ENCODE measurements around the gene CAV1. TPM values are rescaled to one million over a fixed set of nuclear protein-coding genes. Genes with fewer than 3 reads are reported as not detected.
A peak's percentile ranks its signal among the peaks of the same experiment; 100 is the strongest.
"Not testable (repeated sequence)": the region's sequence is repeated elsewhere in the genome, so short reads cannot be mapped to it uniquely, and the experiment has no call there.

Gene CAV1
- total and polyA plus RNA-seq, 5 donors from 2014 or later, result 0.11 to 0.18 TPM; not detected in 3

- no peak overlapping the region for H3K4me3 Mint-ChIP-seq
- DNase-seq (no peak), ATAC-seq (ENCODE audit: low read depth in 2 of 2) (no peak)
- H3K27me3 Mint-ChIP-seq, result peaks cover 11% of the 10 kb centered on the region
- Histone ChIP-seq H3K27me3 (ENCODE audit: control insufficient read depth, insufficient read depth, low read length) (peaks cover 3% of the 10 kb centered on the region), H3K4me3 (ENCODE audit: low read depth, low read length) (no peak overlapping the region), H3K9me3 (ENCODE audit: control insufficient read depth in 2 of 2, low read length in 2 of 2) (no peaks in the 10 kb centered on the region), H3K36me3 (ENCODE audit: control insufficient read depth, insufficient read depth, low read length) (no peaks in the 10 kb centered on the region), H3K27ac (ENCODE audit: insufficient read depth, low read length, poor library complexity, severe bottlenecking) (no peak overlapping the region), H3K4me1 (ENCODE audit: control insufficient read depth, insufficient read depth, low read length, poor library complexity, severe bottlenecking) (no peaks in the 10 kb centered on the region)
- no peaks in the 10 kb centered on the region for H3K36me3 Mint-ChIP-seq
- H3K27ac Mint-ChIP-seq, result no peak overlapping the region
- H3K9me3 Mint-ChIP-seq, result no peaks in the 10 kb centered on the region
- peaks cover 0 to 8% (median 4%) of the 10 kb centered on the region in 4 donors for H3K4me1 Mint-ChIP-seq
Observed at GRCh38 chr7:116579835-116580234, 55.0 kb downstream of the CAV1 start.

GRCh38 chr7:116582164-116582732 is 57.4 kb downstream of the CAV1 start:
- H3K4me1 Mint-ChIP-seq, result peaks cover 0 to 8% (median 4%) of the 10 kb centered on the region in 4 donors
- no peaks in the 10 kb centered on the region for H3K9me3 ChIP-seq (ENCODE audit: control insufficient read depth in 2 of 2, low read length in 2 of 2)
- H3K9me3 Mint-ChIP-seq, result no peaks in the 10 kb centered on the region
- no peak overlapping the region for H3K27ac ChIP-seq (ENCODE audit: insufficient read depth, low read length, poor library complexity, severe bottlenecking)
- H3K4me3 Mint-ChIP-seq, result no peak overlapping the region
- no peaks in the 10 kb centered on the region for H3K36me3 Mint-ChIP-seq
- H3K4me3 ChIP-seq (ENCODE audit: low read depth, low read length), result no peak overlapping the region
- H3K36me3 ChIP-seq (ENCODE audit: control insufficient read depth, insufficient read depth, low read length), result no peaks in the 10 kb centered on the region
- H3K27me3 ChIP-seq (ENCODE audit: control insufficient read depth, insufficient read depth, low read length), result no peaks in the 10 kb centered on the region
- no peak for ATAC-seq (ENCODE audit: low read depth in 2 of 2)
- peaks cover 6% of the 10 kb centered on the region for H3K27me3 Mint-ChIP-seq
- H3K4me1 ChIP-seq (ENCODE audit: control insufficient read depth, insufficient read depth, low read length, poor library complexity, severe bottlenecking), result no peaks in the 10 kb centered on the region
- no peak for DNase-seq
- H3K27ac Mint-ChIP-seq, result no peak overlapping the region

- Mint-ChIP-seq H3K36me3 (no peaks in the 10 kb centered on the region), H3K4me3 (peak overlapping the region in 1 of 4 donors; percentile 29), H3K9me3 (no peaks in the 10 kb centered on the region), H3K4me1 (peaks cover 0 to 8% (median 4%) of the 10 kb centered on the region in 4 donors), H3K27me3 (peaks cover 6% of the 10 kb centered on the region), H3K27ac (peak overlapping the region in 2 of 3 donors; percentile 13 to 32)
- DNase-seq, result peak in 1 of 3 donors; percentile 8
- no peak for ATAC-seq (ENCODE audit: low read depth in 2 of 2)
- no peaks in the 10 kb centered on the region for H3K4me1 ChIP-seq (ENCODE audit: control insufficient read depth, insufficient read depth, low read length, poor library complexity, severe bottlenecking)
- H3K9me3 ChIP-seq (ENCODE audit: control insufficient read depth in 2 of 2, low read length in 2 of 2), result no peaks in the 10 kb centered on the region
- H3K4me3 ChIP-seq (ENCODE audit: low read depth, low read length), result no peak overlapping the region
- no peaks in the 10 kb centered on the region for H3K36me3 ChIP-seq (ENCODE audit: control insufficient read depth, insufficient read depth, low read length)
- no peaks in the 10 kb centered on the region for H3K27me3 ChIP-seq (ENCODE audit: control insufficient read depth, insufficient read depth, low read length)
- H3K27ac ChIP-seq (ENCODE audit: insufficient read depth, low read length, poor library complexity, severe bottlenecking), result no peak overlapping the region
Observed at GRCh38 chr7:116582806-116583444, 58.1 kb downstream of the CAV1 start.

GRCh38 chr7:116583653-116584052 is 58.8 kb downstream of the CAV1 start:
- Mint-ChIP-seq H3K27me3 (no peaks in the 10 kb centered on the region), H3K9me3 (no peaks in the 10 kb centered on the region), H3K4me3 (no peak overlapping the region), H3K27ac (no peak overlapping the region), H3K4me1 (peaks cover 0 to 14% (median 5%) of the 10 kb centered on the region in 4 donors), H3K36me3 (no peaks in the 10 kb centered on the region)
- peak in 1 of 3 donors; percentile 68 for DNase-seq
- H3K9me3 ChIP-seq (ENCODE audit: control insufficient read depth in 2 of 2, low read length in 2 of 2), result no peaks in the 10 kb centered on the region
- ATAC-seq (ENCODE audit: low read depth in 2 of 2), result no peak
- H3K4me3 ChIP-seq (ENCODE audit: low read depth, low read length), result no peak overlapping the region
- no peaks in the 10 kb centered on the region for H3K36me3 ChIP-seq (ENCODE audit: control insufficient read depth, insufficient read depth, low read length)
- H3K27me3 ChIP-seq (ENCODE audit: control insufficient read depth, insufficient read depth, low read length), result no peaks in the 10 kb centered on the region
- H3K27ac ChIP-seq (ENCODE audit: insufficient read depth, low read length, poor library complexity, severe bottlenecking), result no peak overlapping the region
- no peaks in the 10 kb centered on the region for H3K4me1 ChIP-seq (ENCODE audit: control insufficient read depth, insufficient read depth, low read length, poor library complexity, severe bottlenecking)

- H3K27ac Mint-ChIP-seq, result no peak overlapping the region
- Histone ChIP-seq H3K4me3 (ENCODE audit: low read depth, low read length) (no peak overlapping the region), H3K27ac (ENCODE audit: insufficient read depth, low read length, poor library complexity, severe bottlenecking) (no peak overlapping the region), H3K4me1 (ENCODE audit: control insufficient read depth, insufficient read depth, low read length, poor library complexity, severe bottlenecking) (no peaks in the 10 kb centered on the region), H3K9me3 (ENCODE audit: control insufficient read depth in 2 of 2, low read length in 2 of 2) (no peaks in the 10 kb centered on the region), H3K27me3 (ENCODE audit: control insufficient read depth, insufficient read depth, low read length) (no peaks in the 10 kb centered on the region), H3K36me3 (ENCODE audit: control insufficient read depth, insufficient read depth, low read length) (no peaks in the 10 kb centered on the region)
- no peak for DNase-seq
- H3K4me3 Mint-ChIP-seq, result no peak overlapping the region
- H3K4me1 Mint-ChIP-seq, result peaks cover 0 to 17% (median 8%) of the 10 kb centered on the region in 4 donors
- ATAC-seq (ENCODE audit: low read depth in 2 of 2), result no peak
- H3K27me3 Mint-ChIP-seq, result peaks cover 7% of the 10 kb centered on the region
- no peaks in the 10 kb centered on the region for H3K36me3 Mint-ChIP-seq
- H3K9me3 Mint-ChIP-seq, result no peaks in the 10 kb centered on the region
Observed at GRCh38 chr7:116584721-116585120, 59.9 kb downstream of the CAV1 start.

- H3K27me3 Mint-ChIP-seq, result peaks cover 7% of the 10 kb centered on the region
- no peaks in the 10 kb centered on the region for H3K36me3 ChIP-seq (ENCODE audit: control insufficient read depth, insufficient read depth, low read length)
- no peaks in the 10 kb centered on the region for H3K4me1 ChIP-seq (ENCODE audit: control insufficient read depth, insufficient read depth, low read length, poor library complexity, severe bottlenecking)
- no peak overlapping the region for H3K27ac Mint-ChIP-seq
- DNase-seq (no peak), ATAC-seq (ENCODE audit: low read depth in 2 of 2) (no peak)
- H3K9me3 ChIP-seq (ENCODE audit: control insufficient read depth in 2 of 2, low read length in 2 of 2), result no peaks in the 10 kb centered on the region
- no peak overlapping the region for H3K4me3 Mint-ChIP-seq
- H3K4me3 ChIP-seq (ENCODE audit: low read depth, low read length), result no peak overlapping the region
- H3K27me3 ChIP-seq (ENCODE audit: control insufficient read depth, insufficient read depth, low read length), result no peaks in the 10 kb centered on the region
- H3K9me3 Mint-ChIP-seq, result no peaks in the 10 kb centered on the region
- no peak overlapping the region for H3K27ac ChIP-seq (ENCODE audit: insufficient read depth, low read length, poor library complexity, severe bottlenecking)
- H3K4me1 Mint-ChIP-seq, result peaks cover 0 to 17% (median 8%) of the 10 kb centered on the region in 4 donors
- H3K36me3 Mint-ChIP-seq, result no peaks in the 10 kb centered on the region
Observed at GRCh38 chr7:116585392-116585791, 60.6 kb downstream of the CAV1 start.

GRCh38 chr7:116585967-116586366 is 61.1 kb downstream of the CAV1 start:
- H3K27ac Mint-ChIP-seq, result no peak overlapping the region
- no peak overlapping the region for H3K27ac ChIP-seq (ENCODE audit: insufficient read depth, low read length, poor library complexity, severe bottlenecking)

GRCh38 chr7:116587200-116587599 is 62.4 kb downstream of the CAV1 start:
- Mint-ChIP-seq H3K27me3 (peaks cover 18% of the 10 kb centered on the region), H3K4me1 (peaks cover 0 to 23% (median 10%) of the 10 kb centered on the region in 4 donors)
- ATAC-seq (ENCODE audit: low read depth in 2 of 2); H3K36me3 Mint-ChIP-seq; H3K36me3 ChIP-seq (ENCODE audit: control insufficient read depth, insufficient read depth, low read length); H3K27ac ChIP-seq (ENCODE audit: insufficient read depth, low read length, poor library complexity, severe bottlenecking); H3K4me3 ChIP-seq (ENCODE audit: low read depth, low read length); DNase-seq; H3K4me3 Mint-ChIP-seq; H3K9me3 Mint-ChIP-seq; H3K4me1 ChIP-seq (ENCODE audit: control insufficient read depth, insufficient read depth, low read length, poor library complexity, severe bottlenecking); H3K27me3 ChIP-seq (ENCODE audit: control insufficient read depth, insufficient read depth, low read length); H3K27ac Mint-ChIP-seq; H3K9me3 ChIP-seq (ENCODE audit: control insufficient read depth in 2 of 2, low read length in 2 of 2): not testable (repeated sequence)

More at GRCh38 chr7:116585967-116586366, 61.1 kb downstream of the CAV1 start:
- Histone ChIP-seq H3K4me3 (ENCODE audit: low read depth, low read length) (no peak overlapping the region), H3K27me3 (ENCODE audit: control insufficient read depth, insufficient read depth, low read length) (peaks cover 2% of the 10 kb centered on the region), H3K36me3 (ENCODE audit: control insufficient read depth, insufficient read depth, low read length) (no peaks in the 10 kb centered on the region), H3K4me1 (ENCODE audit: control insufficient read depth, insufficient read depth, low read length, poor library complexity, severe bottlenecking) (no peaks in the 10 kb centered on the region), H3K9me3 (ENCODE audit: control insufficient read depth in 2 of 2, low read length in 2 of 2) (no peaks in the 10 kb centered on the region)
- ATAC-seq (ENCODE audit: low read depth in 2 of 2) (no peak), DNase-seq (no peak)
- Mint-ChIP-seq H3K4me3 (no peak overlapping the region), H3K9me3 (no peaks in the 10 kb centered on the region), H3K27me3 (peaks cover 9% of the 10 kb centered on the region), H3K36me3 (no peaks in the 10 kb centered on the region), H3K4me1 (peaks cover 0 to 17% (median 8%) of the 10 kb centered on the region in 4 donors)
